H1 (cell line): ENCODE data around the gene C21orf58. TPM values are rescaled to one million over a fixed set of nuclear protein-coding genes. Genes with fewer than 3 reads are reported as not detected.
A peak's percentile ranks its signal among the peaks of the same experiment; 100 is the strongest.

ENCODE experiments used
- CTCF ChIA-PET: fragments of 300-600 bp; sonication (Branson Sonifier 250); formaldehyde crosslinking; loops from one replicate; lab custom pipeline; 2021; ENCODE audit not compliant: partially characterized antibody; lab: Charles Lee
- POLR2A ChIA-PET: fragments of 300-600 bp; sonication (Branson Sonifier 250); formaldehyde crosslinking; loops from one replicate; lab custom pipeline; 2021; ENCODE audit warnings: inconsistent platforms; ENCODE audit not compliant: partially characterized antibody; lab: Charles Lee
- DNase-seq, 2 experiments: peaks; one replicate each; pipeline versions ENCODE4 v3.0.0 to v3.0.0-alpha.2; 2010 to 2022; ENCODE audit warnings: low spot score in 2 of 2, low read depth in 1 of 2, mixed read lengths in 1 of 2
- FAIRE-seq: peaks from 2 replicates; lab custom pipeline; 2011; peaks lifted over from hg19 to GRCh38; lab: Jason Lieb, UNC
- H2AFZ ChIP-seq: 2 replicates; pipeline ENCODE4 v1.8.1; 2012; ENCODE audit warnings: low read length, inconsistent platforms
- H2AK5ac ChIP-seq: 2 replicates; pipeline ENCODE4 v1.6.1; 2013; ENCODE audit warnings: low read depth, low read length
- H2BK120ac ChIP-seq: replicated peaks from 2 replicates; pipeline ENCODE3; 2013; ENCODE audit warnings: low read depth, low read length, inconsistent platforms
- H2BK12ac ChIP-seq: 2 replicates; pipeline ENCODE4 v1.6.1; 2013; ENCODE audit warnings: low read depth, low read length
- H2BK15ac ChIP-seq: 2 replicates; pipeline ENCODE4 v1.6.1; 2013; ENCODE audit warnings: low read length
- H2BK20ac ChIP-seq: 2 replicates; pipeline ENCODE4 v1.6.1; 2013; ENCODE audit warnings: low read length
- H2BK5ac ChIP-seq: 2 replicates; pipeline ENCODE4 v1.6.1; 2013; ENCODE audit warnings: low read depth, low read length
- H3K14ac ChIP-seq: 2 replicates; pipeline ENCODE4 v1.6.1; 2013; ENCODE audit warnings: inconsistent platforms; ENCODE audit not compliant: insufficient read length
- H3K18ac ChIP-seq: 2 replicates; pipeline ENCODE4 v1.6.1; 2013; ENCODE audit warnings: low read length; ENCODE audit errors: extremely low read depth
- H3K23ac ChIP-seq: 2 replicates; pipeline ENCODE4 v1.6.1; 2013; ENCODE audit warnings: inconsistent platforms; ENCODE audit not compliant: insufficient read length
- H3K23me2 ChIP-seq: 2 replicates; pipeline ENCODE4 v1.6.1; 2013; ENCODE audit warnings: low read depth, low read length
- H3K27ac ChIP-seq: 2 replicates; pipeline ENCODE4 v1.6.1; 2011; ENCODE audit warnings: low read depth, low read length, inconsistent platforms
- H3K27me3 ChIP-seq, 4 experiments: replicated peaks in 1 of 4; 1 replicate in 1 of 4; 2 replicates in 3 of 4; pipeline versions ENCODE4 v1.6.1 to v1.8.1; 2011 to 2013; ENCODE audit warnings: low read length in 3 of 4, mild to moderate bottlenecking in 3 of 4, inconsistent platforms in 2 of 4, mixed read lengths in 2 of 4, moderate library complexity in 1 of 4; ENCODE audit not compliant: control insufficient read depth in 3 of 4, insufficient read depth in 3 of 4; ENCODE audit errors: extremely low read depth in 1 of 4
- H3K36me3 ChIP-seq, 4 experiments: 2 replicates each; pipeline versions ENCODE4 v1.6.1 to v1.8.1; 2011 to 2013; ENCODE audit warnings: mild to moderate bottlenecking in 4 of 4, low read length in 3 of 4, moderate library complexity in 2 of 4, control low read depth in 1 of 4, inconsistent platforms in 1 of 4; ENCODE audit not compliant: insufficient read depth in 4 of 4, control insufficient read depth in 2 of 4
- H3K4ac ChIP-seq: replicated peaks from 2 replicates; pipeline ENCODE3; 2013; ENCODE audit warnings: low read length, low read depth, mixed read lengths, inconsistent platforms; ENCODE audit not compliant: insufficient read length
- H3K4me1 ChIP-seq, 4 experiments: replicated peaks in 1 of 4; 1 replicate in 1 of 4; 2 replicates in 3 of 4; pipeline versions ENCODE4 v1.6.1 to v1.8.1; 2011 to 2013; ENCODE audit warnings: low read length in 3 of 4, inconsistent platforms in 2 of 4, mixed read lengths in 1 of 4; ENCODE audit not compliant: insufficient read depth in 4 of 4, control insufficient read depth in 3 of 4
- H3K4me2 ChIP-seq, 2 experiments: 2 replicates each; pipeline versions ENCODE4 v1.6.1 to v1.8.1; 2011 to 2013; ENCODE audit warnings: low read depth in 2 of 2, low read length in 2 of 2, control low read depth in 1 of 2, inconsistent platforms in 1 of 2, mild to moderate bottlenecking in 1 of 2; ENCODE audit not compliant: insufficient read depth in 1 of 2
- H3K4me3 ChIP-seq, 4 experiments: fragments of 200-600, 300-600 bp in 1 of 4; sonication (generic), shearing (Covaris generic), sonication (Bioruptor Twin) in 1 of 4; 2 replicates each; pipeline versions ENCODE4 v1.5.1 to v1.8.1; 2011 to 2016; ENCODE audit warnings: low read length in 4 of 4, low read depth in 3 of 4, control low read depth in 2 of 4, inconsistent platforms in 2 of 4, mild to moderate bottlenecking in 2 of 4, mixed read lengths in 1 of 4, moderate library complexity in 1 of 4; ENCODE audit not compliant: insufficient read depth in 2 of 4; ENCODE audit errors: extremely low read depth in 1 of 4
- H3K56ac ChIP-seq: replicated peaks from 2 replicates; pipeline ENCODE3; 2013; ENCODE audit warnings: low read depth, mild to moderate bottlenecking, mixed read lengths, low read length, inconsistent platforms; ENCODE audit not compliant: insufficient read length
- H3K79me1 ChIP-seq: 2 replicates; pipeline ENCODE4 v1.6.1; 2013; ENCODE audit warnings: low read depth, low read length, control low read depth
- H3K79me2 ChIP-seq, 2 experiments: 2 replicates each; pipeline versions ENCODE4 v1.6.1 to v1.8.1; 2012 to 2013; ENCODE audit warnings: low read length in 2 of 2, mild to moderate bottlenecking in 2 of 2, inconsistent platforms in 1 of 2; ENCODE audit not compliant: insufficient read depth in 2 of 2, control insufficient read depth in 1 of 2
- H3K9ac ChIP-seq, 4 experiments: replicated peaks in 1 of 4; 1 replicate in 1 of 4; 2 replicates in 3 of 4; pipeline versions ENCODE4 v1.6.1 to v1.8.1; 2011 to 2013; ENCODE audit warnings: low read depth in 3 of 4, low read length in 3 of 4, control low read depth in 2 of 4, mild to moderate bottlenecking in 2 of 4, moderate library complexity in 2 of 4, inconsistent platforms in 1 of 4; ENCODE audit errors: extremely low read depth in 1 of 4
- H3K9me3 ChIP-seq, 2 experiments: 2 replicates each; pipeline versions ENCODE4 v1.6.1 to v1.8.1; 2012 to 2013; ENCODE audit warnings: mild to moderate bottlenecking in 2 of 2, moderate library complexity in 2 of 2, control low read depth in 1 of 2, inconsistent platforms in 1 of 2, low read depth in 1 of 2, low read length in 1 of 2, mixed read lengths in 1 of 2; ENCODE audit not compliant: insufficient read depth in 2 of 2
- H4K20me1 ChIP-seq, 2 experiments: replicated peaks in 1 of 2; 2 replicates each; pipeline versions ENCODE3 to v1.8.1; 2011 to 2013; ENCODE audit warnings: inconsistent platforms in 2 of 2, low read length in 2 of 2, mild to moderate bottlenecking in 1 of 2; ENCODE audit not compliant: insufficient read depth in 2 of 2, control insufficient read depth in 1 of 2
- H4K5ac ChIP-seq: 2 replicates; pipeline ENCODE4 v1.6.1; 2013; ENCODE audit warnings: low read length, low read depth, mixed read lengths, inconsistent platforms; ENCODE audit not compliant: insufficient read length
- H4K8ac ChIP-seq: 2 replicates; pipeline ENCODE4 v1.8.0; 2013; ENCODE audit warnings: mild to moderate bottlenecking, moderate library complexity, low read length, inconsistent platforms; ENCODE audit not compliant: insufficient read depth; ENCODE audit errors: extremely low read depth
- H4K91ac ChIP-seq: replicated peaks from 2 replicates; pipeline ENCODE3; 2013; ENCODE audit warnings: low read length, mixed read lengths, inconsistent platforms; ENCODE audit not compliant: insufficient read length
- BRCA1 ChIP-seq: IDR thresholded peaks from 2 replicates; pipeline ENCODE4 v1.6.1; 2012; ENCODE audit warnings: low read depth, low read length, improper control_type of control experiment
- CHD2 ChIP-seq: IDR thresholded peaks from 2 replicates; pipeline ENCODE4 v1.6.1; 2012; ENCODE audit warnings: low read length, improper control_type of control experiment
- FOSL1 ChIP-seq: IDR thresholded peaks from 2 replicates; pipeline ENCODE4 v1.6.1; 2011; ENCODE audit warnings: mild to moderate bottlenecking, low read depth, low read length, moderate library complexity; ENCODE audit not compliant: insufficient read depth
- JUND ChIP-seq: IDR thresholded peaks from 2 replicates; pipeline ENCODE4 v1.6.1; 2011; ENCODE audit warnings: mild to moderate bottlenecking, improper control_type of control experiment, low read length
- POU5F1 ChIP-seq: IDR thresholded peaks from 2 replicates; pipeline ENCODE4 v1.6.1; 2011; ENCODE audit warnings: low read depth, mild to moderate bottlenecking, low read length, moderate library complexity
- RNF2 ChIP-seq: fragments of 200-900, 300-1000 bp; sonication (generic); IDR thresholded peaks from 2 replicates; pipeline ENCODE4 v1.7.1; 2016; ENCODE audit warnings: borderline replicate concordance, low read depth, mild to moderate bottlenecking, antibody characterized with exemption, low read length; ENCODE audit not compliant: poor library complexity, severe bottlenecking; ENCODE audit errors: missing control alignments
- SIX5 ChIP-seq: IDR thresholded peaks from 2 replicates; pipeline ENCODE4 v1.6.1; 2011; ENCODE audit warnings: mild to moderate bottlenecking, low read depth, low read length
- SP2 ChIP-seq: IDR thresholded peaks from 2 replicates; pipeline ENCODE4 v1.6.1; 2012; ENCODE audit warnings: mild to moderate bottlenecking, low read length, inconsistent platforms
- SUZ12 ChIP-seq: fragments of 200-600 bp; sonication (generic); IDR thresholded peaks from 2 replicates; pipeline ENCODE4 v1.6.1; 2012; ENCODE audit warnings: mild to moderate bottlenecking, inconsistent platforms, low read length, moderate library complexity, mixed read lengths
- TEAD4 ChIP-seq: IDR thresholded peaks from 2 replicates; pipeline ENCODE4 v1.6.1; 2012; ENCODE audit warnings: low read depth, low read length, inconsistent platforms, mixed read lengths
- YY1 ChIP-seq: IDR thresholded peaks from 2 replicates; pipeline ENCODE4 v1.6.1; 2011; ENCODE audit warnings: low read depth, mild to moderate bottlenecking, low read length
- WGBS, 2 experiments: shearing (Covaris generic) in 1 of 2; methylation state at CpG; one replicate each; pipeline versions ENCODE4 v1.1.6 to v1.1.7; 2013 to 2015; ENCODE audit warnings: low lambda C conversion rate in 2 of 2, mixed read lengths in 2 of 2, inconsistent platforms in 1 of 2, low coverage in 1 of 2, missing lambda C conversion rate in 1 of 2; ENCODE audit not compliant: insufficient replicate concordance in 2 of 2, insufficient coverage in 1 of 2, insufficient read length in 1 of 2; ENCODE audit errors: extremely low coverage in 1 of 2, missing lambda C conversion rate in 1 of 2; 5-methylcytosine and 5-hydroxymethylcytosine counted together
- polyA plus RNA-seq, 7 experiments: library from polyadenylated mRNA; depleted of rRNA in 3 of 7; stranded (reverse) in 5 of 7; unstranded in 2 of 7; fragments of >200 nt in 5 of 7; fragments of 200-250 nt in 2 of 7; gene quantifications; 1 replicate in 5 of 7; 2 replicates in 1 of 7; 4 replicates in 1 of 7; pipeline versions ENCODE4 v1.2.1 to v1.2.3, GENCODE V29; 2011 to 2013; ENCODE audit warnings: missing spikeins in 2 of 7, mixed read lengths in 2 of 7
- total RNA-seq: library from RNA; stranded (reverse); fragmentation: NEBNext Ultra II Directional; extraction: Animal tissue kit (Norgen Biotek cat#: 25700); gene quantifications from 2 replicates; pipeline ENCODE4 v1.2.1, GENCODE V29; 2021

C21orf58 gene
- total and polyA plus RNA-seq, 2 of the 8 experiments (the other 6 are each of a cell fraction or from before 2014, with no cell fraction given), result 13.8 to 26.1 TPM

GRCh38 chr21:46285761-46286647, 37.7 kb downstream of the C21orf58 start, which contains the start of gene YBEY:
Gene YBEY (plus strand): TSS chr21:46286342. CDS start chr21:46286914, 572 bp downstream.
- Histone ChIP-seq H3K27ac (peak within 1 kb of the TSS; percentile 82), H3K79me2 (peaks cover 14 to 48% of the 10 kb centered on the region in 2 experiments), H3K23ac (no peak within 1 kb of the TSS), H2BK20ac (no peak within 1 kb of the TSS), H3K14ac (no peak within 1 kb of the TSS), H4K20me1 (peaks cover 7 to 15% of the 10 kb centered on the region in 2 experiments), H3K4me2 (peak within 1 kb of the TSS; percentile 62 to 71), H4K8ac (peak within 1 kb of the TSS; percentile 95), H4K91ac (no peak within 1 kb of the TSS), H3K9ac (peak within 1 kb of the TSS; percentile 60 to 85 (median 76)), H2BK15ac (no peak within 1 kb of the TSS), H3K23me2 (peaks cover 4% of the 10 kb centered on the region), H3K4me3 (peak within 1 kb of the TSS; percentile 55 to 90 (median 74)), H4K5ac (peak within 1 kb of the TSS; percentile 82), H2BK12ac (no peak within 1 kb of the TSS), H3K27me3 (no peaks in the 10 kb centered on the region), H3K56ac (peak within 1 kb of the TSS; percentile 79), H3K18ac (peak within 1 kb of the TSS; percentile 44), H2BK120ac (peak within 1 kb of the TSS; percentile 24), H2BK5ac (peak within 1 kb of the TSS; percentile 71; the same call in 1 of the 2 replicates), H3K79me1 (peaks cover 11% of the 10 kb centered on the region), H3K4me1 (peaks cover 3 to 9% (median 4%) of the 10 kb centered on the region in 4 experiments; a peak in 5 of 7 replicates), H2AK5ac (no peak within 1 kb of the TSS), H2AFZ (no peak within 1 kb of the TSS), H3K9me3 (no peaks in the 10 kb centered on the region), H3K4ac (peak within 1 kb of the TSS; percentile 27), H3K36me3 (peaks cover 0 to 25% (median 6%) of the 10 kb centered on the region in 4 experiments; a peak in 5 of 8 replicates)
- ChIA-PET CTCF (interaction anchor here (1.2 to 2.6 kb wide), 3 partner anchors 20 to 43 kb away, joined by 3 to 9 read pairs (median 4); a partner anchor contains a TSS), POLR2A (interaction anchor here (1.0 to 2.2 kb wide), 8 partner anchors 9 to 40 kb away, joined by 3 to 6 read pairs (median 5); partner anchors contain the start of genes C21orf58 and PCNT)
- FAIRE-seq (no peak), DNase-seq (peak; percentile 72 to 91)
- WGBS, 2 experiments, result 1% methylated on average over 18 of the region's 105 CpGs; no CpG with 5 or more reads in 1 of the 2 experiments
- TF ChIP-seq POU5F1 (no peak), TEAD4 (peak; percentile 73; the same call in 1 of the 2 replicates), SP2 (no peak), CHD2 (peak; percentile 83), FOSL1 (no peak), RNF2 (no peak), BRCA1 (peak; percentile 47; the same call in 1 of the 2 replicates), SUZ12 (no peak), JUND (no peak), SIX5 (no peak), YY1 (no peak; the same call in 1 of the 2 replicates)
